RWPE1 (cell line): ENCODE measurements around the gene LUC7L.
"Not testable (repeated sequence)": the region's sequence is repeated elsewhere in the genome, so short reads cannot be mapped to it uniquely, and the experiment has no call there.

Experiments used
- CTCF ChIA-PET: fragments of 350-600 bp; sonication (Branson Sonifier 250); formaldehyde crosslinking; extraction: SDS; loops from one replicate; lab custom pipeline; 2021; lab: Yijun Ruan, JAX
- POLR2A ChIA-PET: fragments of 400-600 bp; formaldehyde crosslinking; extraction: SDS; loops from one replicate; lab custom pipeline; 2020; ENCODE audit warnings: antibody characterized with exemption; ENCODE audit not compliant: low non-redundant PET; lab: Yijun Ruan, JAX
- DNase-seq: peaks from one replicate; pipeline ENCODE4 v3.0.0; 2012; ENCODE audit warnings: low spot score
- H3K27ac ChIP-seq: fragments of 450-650 bp; 2 replicates; pipeline ENCODE4 v1.5.1; 2017
- CTCF ChIP-seq: fragments of 450-650 bp; conservative IDR thresholded peaks from 2 replicates; pipeline ENCODE4 v1.5.1; 2017; ENCODE audit warnings: low read depth, mild to moderate bottlenecking

The LUC7L gene

GRCh38 chr16:273547-274421, 44.5 kb upstream of the LUC7L start:
- ChIA-PET CTCF (interaction anchor here (0.5 to 2.7 kb wide), 3 partner anchors 32 to 88 kb away, joined by 3 to 9 read pairs (median 4); partner anchors contain the start of gene LUC7L), POLR2A (interaction anchor here (0.6 kb wide), 1 partner anchor 39 kb away, joined by 3 read pairs; the partner anchor contains the start of gene FAM234A)
- no peak for TF ChIP-seq CTCF
- H3K27ac ChIP-seq = no peak overlapping the region
- DNase-seq = peak; percentile 46

GRCh38 chr16:272633-273546, 43.6 kb upstream of the LUC7L start:
- TF ChIP-seq CTCF = no peak
- POLR2A ChIA-PET = no interaction called here

GRCh38 chr16:270381-271255, 41.4 kb upstream of the LUC7L start:
- ChIA-PET CTCF (no interaction called here), POLR2A (no interaction called here)
- no peak for DNase-seq
- H3K27ac ChIP-seq = no peak overlapping the region
- no peak for TF ChIP-seq CTCF

More at GRCh38 chr16:272633-273546, 43.6 kb upstream of the LUC7L start:
- H3K27ac ChIP-seq = no peak overlapping the region
- CTCF ChIA-PET = interaction anchor here (0.5 to 2.7 kb wide), 2 partner anchors 44 to 89 kb away, joined by 3 to 9 read pairs; partner anchors contain the start of gene LUC7L
- no peak for DNase-seq

- ChIA-PET POLR2A (interaction anchor here (0.6 kb wide), 1 partner anchor 1771 kb away, joined by 3 read pairs; no protein-coding TSS in a partner anchor), CTCF (interaction anchor here (1.5 kb wide), 1 partner anchor 93 kb away, joined by 5 read pairs; no protein-coding TSS in a partner anchor)
- TF ChIP-seq CTCF = no peak
- DNase-seq = no peak
- no peak overlapping the region for H3K27ac ChIP-seq
Observed at GRCh38 chr16:269061-269796, 40.0 kb upstream of the LUC7L start.

GRCh38 chr16:268141-269053, 39.1 kb upstream of the LUC7L start:
- CTCF ChIA-PET = interaction anchor here (1.5 kb wide), 1 partner anchor 93 kb away, joined by 5 read pairs; no protein-coding TSS in a partner anchor
- TF ChIP-seq CTCF = no peak
- no peak overlapping the region for H3K27ac ChIP-seq
- POLR2A ChIA-PET = no interaction called here
- no peak for DNase-seq

GRCh38 chr16:267562-267961, 38.3 kb upstream of the LUC7L start:
- CTCF ChIA-PET, POLR2A ChIA-PET, H3K27ac ChIP-seq, DNase-seq: not testable (repeated sequence)
